Activated CD4-positive, CD25-positive, alpha-beta regulatory T cell (primary cell): ENCODE data around the gene WDR76.
"Not testable (repeated sequence)": the region's sequence is repeated elsewhere in the genome, so short reads cannot be mapped to it uniquely, and the experiment has no call there.

Experiments used
- DNase-seq, 4 experiments: peaks; one replicate each; lab custom pipeline; 2025; lab: John Stamatoyannopoulos, UW

The WDR76 gene

GRCh38 chr15:43826508-43827341, at the start of gene WDR76:
TSS of gene WDR76 (plus strand) at chr15:43827002. CDS start at chr15:43827033, 31 bp downstream.
- DNase-seq = peak; percentile 19 to 46 (median 44)

GRCh38 chr15:43777267-43777914, 49.4 kb upstream of the WDR76 start:
- DNase-seq = peak; percentile 46 to 76 (median 65)

GRCh38 chr15:43779016-43779415, 47.8 kb upstream of the WDR76 start:
- DNase-seq = no peak

- DNase-seq = no peak
Measured at GRCh38 chr15:43789409-43789808, 37.4 kb upstream of the WDR76 start.

- peak; percentile 98 to 99 (median 99) for DNase-seq
Measured at GRCh38 chr15:43791993-43792760, 34.6 kb upstream of the WDR76 start, which contains the start of gene SERF2. TSS of gene SERF2 (plus strand) at chr15:43792320. CDS start at chr15:43792377, 57 bp downstream.

GRCh38 chr15:43792761-43793476, 33.9 kb upstream of the WDR76 start:
- no peak for DNase-seq

- no peak for DNase-seq
Measured at GRCh38 chr15:43793647-43794046, 33.2 kb upstream of the WDR76 start.

- no peak for DNase-seq
Measured at GRCh38 chr15:43794269-43795037, 32.3 kb upstream of the WDR76 start.

- DNase-seq = no peak
Measured at GRCh38 chr15:43795197-43795596, 31.6 kb upstream of the WDR76 start.

GRCh38 chr15:43795997-43796396, 30.8 kb upstream of the WDR76 start:
- DNase-seq = no peak

- DNase-seq = no peak
Measured at GRCh38 chr15:43796566-43796965, 30.2 kb upstream of the WDR76 start.

- no peak for DNase-seq
Measured at GRCh38 chr15:43799209-43799944, 27.4 kb upstream of the WDR76 start.

- no peak for DNase-seq
Measured at GRCh38 chr15:43799945-43800285, 26.9 kb upstream of the WDR76 start, which contains the start of gene SERINC4. TSS of gene SERINC4 (minus strand) at chr15:43800220. CDS start at chr15:43799986, 234 bp downstream.

GRCh38 chr15:43800286-43801141, 26.3 kb upstream of the WDR76 start, which contains the start of gene HYPK:
TSS of gene HYPK (plus strand) at chr15:43800599. CDS start at chr15:43800623, 24 bp downstream.
- peak; percentile 71 to 88 (median 80) for DNase-seq

GRCh38 chr15:43802676-43803075, 24.1 kb upstream of the WDR76 start:
- not testable (repeated sequence) for DNase-seq

- DNase-seq = no peak
Measured at GRCh38 chr15:43808435-43808950, 18.3 kb upstream of the WDR76 start.

GRCh38 chr15:43808960-43809678, 17.7 kb upstream of the WDR76 start:
- DNase-seq = no peak

GRCh38 chr15:43815064-43815463, 11.7 kb upstream of the WDR76 start:
- not testable (repeated sequence) for DNase-seq
